GM12878 (cell line): ENCODE results near the gene PARP8. TPM values are rescaled to one million over a fixed set of nuclear protein-coding genes. Genes with fewer than 3 reads are reported as not detected.
A peak's percentile ranks its signal among the peaks of the same experiment; 100 is the strongest.

Experiments
- BACH1 ChIP-seq: fragments of 450-650 bp; IDR thresholded peaks from 2 replicates; pipeline ENCODE4 v1.6.1; 2017; ENCODE audit warnings: mild to moderate bottlenecking, borderline replicate concordance
- BCLAF1 ChIP-seq: fragments of 450-650 bp; IDR thresholded peaks from 2 replicates; pipeline ENCODE4 v1.6.1; 2017; ENCODE audit warnings: antibody characterized with exemption, mild to moderate bottlenecking, moderate library complexity
- HCFC1 ChIP-seq: fragments of 150-350 bp; IDR thresholded peaks from 2 replicates; pipeline ENCODE4 v1.6.1; 2014; ENCODE audit warnings: low read length
- JUNB ChIP-seq: IDR thresholded peaks from 2 replicates; pipeline ENCODE4 v1.6.1; 2016; ENCODE audit warnings: antibody characterized with exemption, mild to moderate bottlenecking
- JUND ChIP-seq: IDR thresholded peaks from 2 replicates; pipeline ENCODE4 v1.6.1; 2012; ENCODE audit warnings: low read depth, mild to moderate bottlenecking, low read length, improper control_type of control experiment, moderate library complexity
- NBN ChIP-seq: fragments of 450-650 bp; IDR thresholded peaks from 2 replicates; pipeline ENCODE4 v1.6.1; 2016
- PKNOX1 ChIP-seq: fragments of 450-650 bp; IDR thresholded peaks from 2 replicates; pipeline ENCODE4 v1.6.1; 2016; ENCODE audit warnings: mild to moderate bottlenecking
- RCOR1 ChIP-seq: conservative IDR thresholded peaks from 2 replicates; pipeline ENCODE4 v1.6.1; 2012; ENCODE audit warnings: low read depth, low read length, improper control_type of control experiment
- RELB ChIP-seq: fragments of 450-650 bp; IDR thresholded peaks from 2 replicates; pipeline ENCODE4 v1.6.1; 2017; ENCODE audit warnings: low read depth, mild to moderate bottlenecking, moderate library complexity
- REST ChIP-seq: IDR thresholded peaks from 2 replicates; pipeline ENCODE4 v1.6.1; 2012; ENCODE audit warnings: mild to moderate bottlenecking, low read depth, low read length
- RUNX3 ChIP-seq: IDR thresholded peaks from 2 replicates; pipeline ENCODE4 v1.6.1; 2012; ENCODE audit warnings: low read length, inconsistent platforms
- SIN3A ChIP-seq: IDR thresholded peaks from 2 replicates; pipeline ENCODE4 v1.6.1; 2012; ENCODE audit warnings: low read depth, low read length, improper control_type of control experiment
- SMAD1 ChIP-seq: fragments of 450-650 bp; IDR thresholded peaks from 2 replicates; pipeline ENCODE4 v1.6.1; 2018; ENCODE audit warnings: mild to moderate bottlenecking, low read depth; ENCODE audit not compliant: partially characterized antibody
- STAT3 ChIP-seq: IDR thresholded peaks from 2 replicates; pipeline ENCODE4 v1.6.1; 2011; ENCODE audit warnings: low read depth, low read length, improper control_type of control experiment
- SUZ12 ChIP-seq: fragments of 200-600 bp; sonication (generic); IDR thresholded peaks from one replicate; pipeline ENCODE4 v1.6.1; 2018; ENCODE audit warnings: antibody characterized with exemption, mild to moderate bottlenecking; ENCODE audit not compliant: unreplicated experiment
- TAF1 ChIP-seq: IDR thresholded peaks from 2 replicates; pipeline ENCODE4 v1.6.1; 2011; ENCODE audit warnings: mild to moderate bottlenecking, low read depth, low read length, borderline replicate concordance
- TARDBP ChIP-seq: IDR thresholded peaks from 2 replicates; pipeline ENCODE4 v1.6.1; 2016; ENCODE audit warnings: borderline replicate concordance
- TBL1XR1 ChIP-seq: IDR thresholded peaks from 2 replicates; pipeline ENCODE4 v1.6.1; 2012; ENCODE audit warnings: low read depth, low read length, improper control_type of control experiment
- TCF7 ChIP-seq: IDR thresholded peaks from 2 replicates; pipeline ENCODE4 v1.6.1; 2014; ENCODE audit warnings: antibody characterized with exemption, borderline replicate concordance
- ZNF207 ChIP-seq: fragments of 450-650 bp; IDR thresholded peaks from 2 replicates; pipeline ENCODE4 v1.6.1; 2014; ENCODE audit warnings: antibody characterized with exemption, mild to moderate bottlenecking, borderline replicate concordance
- ZNF217 ChIP-seq: fragments of 450-650 bp; IDR thresholded peaks from 2 replicates; pipeline ENCODE4 v1.6.1; 2017; ENCODE audit warnings: antibody characterized with exemption, mild to moderate bottlenecking
- ZNF622 ChIP-seq: fragments of 450-650 bp; IDR thresholded peaks from 2 replicates; pipeline ENCODE4 v1.6.1; 2017; ENCODE audit warnings: mild to moderate bottlenecking, inconsistent platforms
- polyA plus RNA-seq, 11 experiments: library from polyadenylated mRNA; depleted of rRNA in 4 of 11; unstranded in 6 of 11; stranded (reverse) in 5 of 11; fragments of >200 nt; fragmentation: Nextera tagmentation in 4 of 11; fragmentation: Illumina TruSeq in 1 of 11; extraction: Ambion mirVana in 4 of 11; extraction: Trizol in 1 of 11; gene quantifications; 1 replicate in 1 of 11; 2 replicates in 10 of 11; pipeline versions ENCODE4 v1.2.1 to v1.2.3, GENCODE V29; 2011 to 2016; ENCODE audit warnings: inconsistent platforms in 2 of 11, missing spikeins in 2 of 11, low read depth in 1 of 11
- total RNA-seq, 4 experiments: library from RNA; depleted of rRNA in 3 of 4; stranded (reverse); fragments of >200 nt in 3 of 4; fragmentation: Illumina TruSeq in 1 of 4; extraction: Trizol in 1 of 4; gene quantifications; 2 replicates each; pipeline versions ENCODE4 v1.2.1 to v1.2.3, GENCODE V29; 2013 to 2021
- TF ChIP-seq, protein P1 (sequence below): IDR thresholded peaks from 2 replicates; pipeline ENCODE4 v1.6.1; 2012; ENCODE audit warnings: low read length, inconsistent platforms

PARP8 gene
- total and polyA plus RNA-seq, 10 of the 15 experiments (the other 5 are each of a cell fraction or from before 2014, with no cell fraction given): 9.1 to 65.2 (median 20.6) TPM

DNA sequence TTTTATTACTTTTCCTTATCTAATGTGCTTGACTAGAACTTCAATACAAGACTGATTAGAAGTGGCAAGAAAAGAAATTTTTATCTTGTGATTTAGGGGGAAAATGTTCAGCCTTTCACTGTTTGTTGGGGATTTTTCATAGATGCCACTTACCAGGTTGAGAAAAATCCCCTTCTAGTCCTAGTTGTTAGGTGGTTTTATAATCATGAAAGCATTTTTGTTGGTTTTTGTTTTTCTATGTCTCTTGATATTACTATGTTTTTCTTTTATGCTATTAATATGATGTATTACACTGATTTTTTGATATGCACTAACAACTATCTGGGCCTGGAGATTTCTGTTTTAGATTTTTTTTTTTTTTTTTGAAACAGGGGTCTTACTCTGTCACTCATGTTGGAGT lies 134.0 kb downstream of the PARP8 start (continued):
- TF ChIP-seq BCLAF1 (no peak), JUNB (peak; percentile 48; the same call in 1 of the 2 replicates), REST (no peak), TCF7 (peak; percentile 54; the same call in 1 of the 2 replicates), PKNOX1 (peak; percentile 70), SIN3A (no peak), RUNX3 (peak; percentile 28; the same call in 1 of the 2 replicates), TBL1XR1 (no peak), HCFC1 (no peak), TARDBP (no peak), TAF1 (no peak), JUND (no peak), BACH1 (no peak), ZNF622 (no peak), SUZ12 (no peak), RCOR1 (no peak), ZNF217 (no peak), STAT3 (no peak), ZNF207 (no peak), SMAD1 (no peak), RELB (peak; percentile 74; the same call in 1 of the 2 replicates), NBN (0 out of 2 replicates have a peak, but pooled peaks have one; percentile 40)
- TF ChIP-seq, protein P1, sequence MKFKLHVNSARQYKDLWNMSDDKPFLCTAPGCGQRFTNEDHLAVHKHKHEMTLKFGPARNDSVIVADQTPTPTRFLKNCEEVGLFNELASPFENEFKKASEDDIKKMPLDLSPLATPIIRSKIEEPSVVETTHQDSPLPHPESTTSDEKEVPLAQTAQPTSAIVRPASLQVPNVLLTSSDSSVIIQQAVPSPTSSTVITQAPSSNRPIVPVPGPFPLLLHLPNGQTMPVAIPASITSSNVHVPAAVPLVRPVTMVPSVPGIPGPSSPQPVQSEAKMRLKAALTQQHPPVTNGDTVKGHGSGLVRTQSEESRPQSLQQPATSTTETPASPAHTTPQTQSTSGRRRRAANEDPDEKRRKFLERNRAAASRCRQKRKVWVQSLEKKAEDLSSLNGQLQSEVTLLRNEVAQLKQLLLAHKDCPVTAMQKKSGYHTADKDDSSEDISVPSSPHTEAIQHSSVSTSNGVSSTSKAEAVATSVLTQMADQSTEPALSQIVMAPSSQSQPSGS: no peak
